ENCODE data around the gene ESRRG.

- TF ChIP-seq POLR2A (IDR thresholded peaks at IDR 0.05) (no peak), CTCF (IDR thresholded peaks at IDR 0.05) (no peak)
Measured at GRCh38 chr1:216665856-216666255, 57.4 kb downstream of the ESRRG start.
